Hypothalamus (tissue), 51 donors: Measurements from ENCODE around the gene STMN3.

Experiments used
- DNase-seq, 51 donors: peaks; one replicate each; lab custom pipeline; 2025; lab: John Stamatoyannopoulos, UW

Gene STMN3

GRCh38 chr20:63693083-63693732, 40.0 kb upstream of the STMN3 start:
- peak in 3 of 51 donors; percentile 17 to 32 (median 27) for DNase-seq

GRCh38 chr20:63692436-63693082, 39.3 kb upstream of the STMN3 start:
- DNase-seq: no peak

GRCh38 chr20:63691711-63692435, 38.6 kb upstream of the STMN3 start:
- no peak for DNase-seq

GRCh38 chr20:63690898-63691710, 37.9 kb upstream of the STMN3 start:
- no peak for DNase-seq

GRCh38 chr20:63690003-63690897, 37.0 kb upstream of the STMN3 start:
- DNase-seq: no peak

- DNase-seq: no peak
These were observed 36.1 kb upstream of the STMN3 start for GRCh38 chr20:63689046-63690002.

- DNase-seq: peak in 1 of 51 donors; percentile 15
These were observed 35.2 kb upstream of the STMN3 start for GRCh38 chr20:63688228-63689045.

GRCh38 chr20:63687419-63688178, 34.4 kb upstream of the STMN3 start:
- no peak for DNase-seq

GRCh38 chr20:63686492-63687321, 33.5 kb upstream of the STMN3 start:
- peak in 4 of 51 donors; percentile 9 to 35 (median 17) for DNase-seq

- no peak for DNase-seq
These were observed 32.9 kb upstream of the STMN3 start for GRCh38 chr20:63686094-63686491.

GRCh38 chr20:63685269-63686026, 32.2 kb upstream of the STMN3 start:
- DNase-seq: no peak

- DNase-seq: peak in 2 of 51 donors; percentile 12 to 53
These were observed 29.3 kb upstream of the STMN3 start for GRCh38 chr20:63682384-63683139.

- DNase-seq: no peak
These were observed 28.5 kb upstream of the STMN3 start for GRCh38 chr20:63681609-63682142.

- DNase-seq: no peak
These were observed 27.8 kb upstream of the STMN3 start for GRCh38 chr20:63680857-63681608.
